HG03342 (cell line): ENCODE results near the gene GPAM.
"Not testable (repeated sequence)": the region's sequence is repeated elsewhere in the genome, so short reads cannot be mapped to it uniquely, and the experiment has no call there.

Experiments
- ATAC-seq: cut with Tn5 transposase; IDR thresholded peaks from one replicate; pipeline ENCODE4 v1.9.1; 2021; ENCODE audit warnings: mild to moderate bottlenecking, moderate library complexity; ENCODE audit not compliant: unreplicated experiment

GPAM gene

DNA sequence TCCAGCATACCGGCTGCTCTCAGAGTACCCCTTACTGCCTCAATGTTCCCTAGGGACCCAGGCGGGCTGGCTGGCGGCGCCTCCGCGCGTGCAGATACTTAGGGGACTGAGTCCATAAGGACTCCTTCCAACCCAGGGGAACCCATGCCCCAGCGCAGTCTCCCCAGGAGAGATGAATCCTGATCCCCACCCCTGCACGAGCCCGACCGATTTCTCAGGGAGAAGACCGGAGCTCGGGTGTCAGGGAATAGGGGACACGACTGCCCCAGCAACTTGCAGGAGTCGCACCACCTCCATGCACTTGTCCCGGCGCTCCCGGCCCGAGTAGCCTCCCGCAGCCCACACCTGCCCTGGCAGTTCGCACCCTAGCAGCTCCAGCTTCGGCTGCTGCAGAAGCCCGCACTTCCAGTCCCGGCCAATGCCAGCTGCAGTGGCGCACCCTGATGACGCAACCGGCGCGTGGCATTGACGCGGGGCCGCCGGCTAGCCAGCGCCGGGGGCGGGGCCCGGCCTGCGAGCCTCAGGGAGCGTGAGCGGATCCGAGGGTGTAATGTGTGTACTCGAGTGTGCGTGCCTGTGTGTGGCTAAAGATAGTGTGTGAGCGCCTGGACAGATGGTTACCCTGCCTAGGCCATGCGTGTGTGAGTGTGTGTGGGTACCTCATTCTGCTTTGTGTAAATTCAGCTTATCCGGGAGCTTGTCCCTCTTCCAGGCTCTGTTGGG lies at the start of gene GPAM:
GPAM (minus strand) TSS at position 437 of the 723 bp plus-strand sequence. CDS start 1,981 bp downstream, outside the sequence.
- peak; percentile 91 for ATAC-seq

DNA sequence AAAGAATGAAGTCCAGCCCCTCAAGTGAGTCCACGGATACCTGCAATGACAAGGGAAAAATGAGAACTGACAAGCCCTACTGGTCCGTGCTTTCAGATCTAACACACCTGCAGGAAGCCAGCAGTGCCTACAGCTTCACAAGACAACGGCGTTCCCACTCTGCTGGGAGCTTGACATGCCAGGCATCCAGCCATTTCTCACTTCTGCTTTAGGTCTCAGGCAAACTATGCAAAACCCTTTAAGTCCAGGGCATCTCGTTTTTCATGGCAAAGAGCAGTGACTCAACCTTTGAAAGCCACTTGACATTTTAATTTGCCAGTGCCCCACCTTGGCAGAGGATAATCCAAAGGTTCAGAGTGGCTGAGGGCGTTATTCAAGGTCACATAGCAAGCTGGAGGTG lies 49.1 kb upstream of the GPAM start:
- no peak for ATAC-seq

DNA sequence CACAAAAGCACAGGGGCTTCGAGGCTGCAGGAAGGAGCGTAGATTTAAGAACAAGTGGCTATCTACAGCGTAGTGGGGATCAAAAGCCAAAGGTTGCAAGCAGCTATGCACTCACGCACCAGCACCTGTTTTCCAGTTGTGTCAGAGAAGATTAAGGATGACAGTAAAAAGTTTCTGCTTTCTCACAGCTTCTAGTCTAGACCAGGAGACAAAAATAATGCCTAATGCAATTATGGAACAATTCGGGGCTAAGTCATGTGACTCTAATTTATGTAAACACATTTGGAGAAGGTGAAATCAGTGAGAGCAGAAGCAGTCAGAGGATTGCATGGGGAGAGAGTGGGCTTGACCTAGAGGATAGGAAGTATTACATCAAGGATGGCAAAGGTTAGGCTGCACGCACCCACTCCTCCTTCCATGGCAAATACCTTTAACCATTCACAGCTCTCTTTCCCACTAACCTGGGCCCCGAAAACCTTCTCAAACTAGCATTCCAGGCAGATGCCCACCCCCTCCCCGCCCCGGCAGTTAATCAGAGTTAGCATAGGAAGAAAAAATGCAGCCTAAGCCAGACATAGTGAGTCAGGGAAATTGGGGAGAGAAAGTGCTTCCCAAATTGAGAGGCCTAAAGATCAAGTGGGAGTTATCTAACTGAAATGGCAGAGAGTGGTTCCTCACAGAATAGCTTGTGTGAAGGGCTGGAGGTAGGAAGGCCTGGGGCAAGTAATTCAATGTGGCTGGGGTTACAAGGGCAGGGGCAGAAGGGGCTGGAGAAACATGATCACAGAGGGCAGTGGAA lies 48.2 kb upstream of the GPAM start:
- no peak for ATAC-seq

GRCh38 chr10:112230325-112230988 lies 46.9 kb upstream of the GPAM start:
- ATAC-seq: no peak

DNA sequence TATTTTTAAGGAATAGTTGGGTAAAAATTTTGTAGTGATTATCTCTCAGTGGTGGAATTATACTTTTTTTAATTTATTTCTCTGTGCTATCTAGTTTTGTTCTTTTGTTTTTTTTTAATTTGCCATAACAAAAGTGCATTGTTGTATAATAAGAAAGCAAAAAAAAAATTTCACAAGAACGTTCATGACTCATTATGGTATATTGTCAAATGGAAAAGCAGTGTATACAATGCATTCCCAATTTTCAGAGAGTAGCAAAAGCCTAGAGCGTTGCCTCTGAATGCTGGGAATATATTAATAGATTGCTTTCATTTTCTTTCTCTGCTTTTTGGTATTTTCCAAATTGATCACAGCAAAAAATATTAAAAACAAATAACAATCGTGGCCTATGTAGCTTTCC lies 46.3 kb upstream of the GPAM start:
- ATAC-seq: no peak

- no peak for ATAC-seq
Observed at GRCh38 chr10:112229096-112229495, 45.5 kb upstream of the GPAM start.

DNA sequence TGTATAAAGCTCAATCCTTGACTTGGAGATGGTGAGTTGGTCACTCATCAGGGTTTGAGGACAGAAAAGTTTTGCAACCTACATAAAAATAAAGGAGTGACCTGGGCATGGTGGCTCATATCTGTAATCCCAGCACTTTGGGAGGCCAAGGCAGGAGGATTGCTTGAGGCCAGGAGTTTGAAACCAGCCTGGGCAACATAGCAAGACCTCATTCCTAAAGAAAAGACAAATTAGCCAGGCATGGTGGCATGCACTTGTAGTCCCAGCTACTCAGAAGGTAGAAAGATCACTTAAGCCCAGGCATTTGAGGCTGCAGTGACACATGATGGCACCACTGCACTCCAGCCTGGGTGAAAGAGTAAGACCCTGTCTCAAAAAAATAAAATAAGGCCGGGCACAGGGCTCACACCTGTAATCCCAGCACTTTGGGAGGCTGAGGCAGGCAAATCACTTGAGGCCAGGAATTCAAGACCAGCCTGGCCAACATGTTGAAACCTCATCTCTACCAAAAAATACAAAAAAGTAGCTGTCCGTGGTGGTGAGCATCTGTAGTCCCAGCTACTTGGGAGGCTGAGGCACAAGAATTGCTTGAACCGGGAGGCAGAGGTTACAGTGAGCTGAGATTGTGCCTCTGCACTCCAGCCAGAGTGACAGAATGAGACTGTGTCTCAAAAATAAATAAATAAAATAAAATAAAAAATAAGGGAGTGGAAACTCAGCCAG lies 45.0 kb upstream of the GPAM start:
- not testable (repeated sequence) for ATAC-seq

- no peak for ATAC-seq
Observed at GRCh38 chr10:112227331-112227987, 43.9 kb upstream of the GPAM start.

DNA sequence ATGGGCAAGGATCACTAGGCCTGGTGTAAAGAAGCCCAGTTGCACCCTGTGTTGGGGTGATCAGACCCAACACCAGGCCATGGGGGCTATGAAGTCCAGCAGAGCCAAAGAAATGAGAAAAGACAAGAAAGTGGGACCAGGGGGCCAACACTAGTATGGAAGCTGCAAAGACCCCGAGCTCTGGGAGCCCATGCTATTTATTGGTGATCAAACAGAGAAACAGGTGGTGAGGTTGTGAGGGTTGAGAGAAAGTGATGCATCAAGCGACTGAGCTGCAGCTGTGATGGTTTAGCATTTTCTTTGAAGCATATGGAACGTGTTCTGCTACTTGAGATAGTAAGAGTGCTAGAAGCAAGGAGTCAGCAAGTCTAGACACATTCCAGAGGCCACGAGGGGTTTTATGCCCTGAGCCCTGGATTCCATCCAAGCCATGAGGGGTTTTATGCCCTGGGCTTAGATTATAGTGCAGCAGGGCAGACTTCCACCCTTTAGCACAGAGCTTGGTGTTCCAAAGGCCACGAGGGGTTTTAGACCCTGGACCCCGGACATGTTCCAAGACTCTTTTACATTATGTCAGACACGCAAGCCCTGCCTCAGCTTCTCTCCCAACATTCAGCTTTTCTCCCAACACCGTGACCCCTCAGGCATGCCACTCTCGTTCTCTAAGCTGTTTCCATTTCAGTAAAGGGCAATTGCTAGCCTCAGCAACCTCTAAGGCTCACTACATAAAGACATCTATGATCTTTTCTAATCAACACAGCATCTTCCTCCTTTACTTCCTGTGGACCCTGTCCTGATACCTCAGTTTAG lies 43.1 kb upstream of the GPAM start:
- no peak for ATAC-seq

GRCh38 chr10:112225771-112226438 lies 42.3 kb upstream of the GPAM start:
- ATAC-seq: no peak

DNA sequence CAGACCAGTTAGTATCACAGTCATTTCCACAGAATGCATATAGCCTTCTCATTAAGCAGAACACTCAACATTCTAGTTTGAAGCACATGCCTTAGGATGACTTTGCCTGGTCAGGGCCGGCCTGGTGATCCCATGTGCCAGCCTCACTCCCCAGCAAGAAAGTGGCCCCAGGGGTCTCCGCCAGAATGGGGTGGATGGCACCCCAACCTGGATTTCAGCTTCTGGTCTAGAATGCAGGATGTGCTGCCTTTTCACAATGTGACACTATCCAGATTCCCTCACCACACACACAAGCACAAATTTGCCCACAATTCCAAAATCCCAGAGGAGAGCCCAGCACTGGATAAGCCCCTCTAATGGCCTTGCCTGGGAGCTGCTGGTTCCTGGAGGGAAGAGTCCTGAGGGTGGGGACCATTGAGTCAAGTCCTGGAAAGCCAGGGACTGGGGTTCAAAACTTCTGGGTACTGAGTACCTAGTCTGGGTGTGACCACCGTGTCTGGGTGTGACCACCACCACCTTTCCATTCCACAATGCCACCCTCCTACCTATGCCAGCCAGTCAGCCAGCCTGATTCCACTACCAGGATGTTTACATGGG lies 41.5 kb upstream of the GPAM start:
- ATAC-seq: no peak

DNA sequence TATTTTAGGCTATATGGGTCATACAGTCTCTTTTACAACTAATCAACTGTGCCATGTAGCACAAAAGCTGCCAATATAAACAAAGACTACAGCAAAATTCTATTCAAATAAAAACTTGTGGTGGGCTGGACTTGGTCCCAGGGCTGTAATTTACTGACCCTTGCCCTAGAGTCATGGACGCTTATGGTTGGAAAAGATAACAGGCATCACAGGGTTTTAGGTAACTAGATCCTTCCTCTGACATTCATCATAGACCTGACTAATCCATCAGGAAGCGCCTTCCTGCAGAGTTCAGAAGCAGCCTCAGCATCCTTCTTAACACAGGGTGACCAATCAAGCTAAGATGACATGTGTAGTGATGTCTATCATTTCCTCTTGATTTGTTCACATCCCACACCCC lies 40.2 kb upstream of the GPAM start:
- ATAC-seq: no peak

DNA sequence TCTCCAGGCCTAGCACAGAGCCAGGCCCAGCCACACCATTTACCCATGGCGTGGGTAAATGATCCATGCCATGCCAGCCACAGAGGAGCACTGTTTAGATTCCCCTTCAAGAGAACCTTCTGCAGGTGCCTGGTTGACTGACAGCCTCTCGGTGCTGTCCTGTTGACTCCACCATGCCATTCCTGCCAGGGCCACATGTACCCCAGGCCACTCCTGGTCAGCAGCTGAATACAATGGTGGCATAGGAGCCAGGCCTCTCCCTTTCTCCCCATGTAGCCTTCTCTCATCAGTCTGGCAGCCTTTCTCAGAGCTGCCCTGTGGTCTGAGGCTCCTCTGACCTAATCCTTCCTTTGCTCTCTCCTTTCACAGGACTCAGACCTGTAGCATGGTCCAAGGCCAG lies 39.2 kb upstream of the GPAM start:
- no peak for ATAC-seq

DNA sequence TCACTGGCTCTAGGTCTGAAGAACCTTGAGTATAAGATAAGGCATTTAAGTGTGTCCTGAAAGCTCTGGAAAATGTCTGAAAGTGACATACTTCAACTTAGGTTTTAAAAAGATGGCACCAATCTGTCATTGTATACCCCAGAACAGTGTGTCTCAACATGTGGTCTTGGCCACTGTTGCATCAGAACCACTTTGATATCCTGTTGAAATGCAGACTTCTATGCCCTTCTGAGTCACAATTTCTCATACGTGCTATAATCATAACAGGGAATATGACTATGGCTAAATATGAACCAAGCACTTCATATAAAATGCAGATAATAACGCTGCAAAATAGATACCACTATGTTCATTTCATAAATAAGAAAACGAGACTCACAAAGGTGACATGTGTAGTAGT lies 38.0 kb upstream of the GPAM start:
- no peak for ATAC-seq

DNA sequence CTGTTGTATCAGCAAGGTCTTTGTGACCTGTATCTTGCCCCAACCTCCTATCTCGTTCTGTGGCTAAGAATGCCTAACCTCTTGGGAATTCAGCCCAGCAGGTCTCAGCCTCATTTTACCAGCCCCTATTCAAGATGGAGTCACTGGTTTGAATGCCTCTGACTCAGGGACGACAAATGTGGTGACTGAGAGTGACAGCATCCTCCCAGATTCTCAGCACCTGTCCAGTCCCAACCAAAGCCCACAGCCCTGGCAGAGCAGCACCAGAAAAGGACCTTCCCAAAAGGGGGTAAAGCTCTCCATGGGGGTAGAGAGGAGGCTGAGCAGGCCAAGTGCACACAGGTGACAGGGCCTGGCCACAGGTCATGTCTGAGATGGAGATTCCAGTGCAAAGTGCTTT lies 35.4 kb upstream of the GPAM start:
- no peak for ATAC-seq

GRCh38 chr10:112218036-112218390 lies 34.4 kb upstream of the GPAM start:
- no peak for ATAC-seq

DNA sequence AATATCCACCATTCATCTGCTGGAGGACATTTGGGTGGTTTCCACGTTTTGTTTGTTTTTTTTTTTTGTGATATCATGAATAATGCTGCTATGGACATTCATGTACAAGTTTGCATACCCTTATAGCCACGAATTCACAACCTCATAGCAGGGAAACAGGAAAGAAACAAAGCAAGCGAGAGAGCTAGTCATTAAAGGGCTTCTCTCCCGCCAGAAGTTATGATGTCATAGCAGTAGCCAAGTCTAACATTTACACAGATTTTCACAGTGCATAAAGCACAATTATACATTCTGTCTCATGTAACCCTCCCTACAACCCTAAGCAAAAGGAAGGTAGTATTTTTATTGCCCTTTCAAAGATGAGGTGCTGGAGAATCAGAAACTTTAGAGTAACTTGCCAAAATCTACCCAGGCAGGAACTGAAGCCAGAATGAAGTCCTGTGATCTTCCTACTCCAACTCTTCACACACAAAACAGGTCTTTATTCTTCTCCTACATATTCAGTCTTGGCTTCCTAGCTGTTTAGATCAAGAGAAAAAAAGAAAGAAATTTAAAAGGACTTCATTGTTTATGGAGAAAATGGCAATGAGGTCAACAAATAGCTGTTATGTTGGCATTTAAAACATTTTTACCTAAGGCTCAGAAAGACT lies 33.9 kb upstream of the GPAM start:
- no peak for ATAC-seq

GRCh38 chr10:112216966-112217365 lies 33.4 kb upstream of the GPAM start:
- ATAC-seq: no peak
